RWPE1 (cell line): ENCODE data around the gene CFH.

Experiments used
- CTCF ChIA-PET: fragments of 350-600 bp; sonication (Branson Sonifier 250); formaldehyde crosslinking; extraction: SDS; loops from one replicate; lab custom pipeline; 2021; lab: Yijun Ruan, JAX
- POLR2A ChIA-PET: fragments of 400-600 bp; formaldehyde crosslinking; extraction: SDS; loops from one replicate; lab custom pipeline; 2020; ENCODE audit warnings: antibody characterized with exemption; ENCODE audit not compliant: low non-redundant PET; lab: Yijun Ruan, JAX
- DNase-seq: peaks from one replicate; pipeline ENCODE4 v3.0.0; 2012; ENCODE audit warnings: low spot score
- H3K27ac ChIP-seq: fragments of 450-650 bp; 2 replicates; pipeline ENCODE4 v1.5.1; 2017
- TF ChIP-seq, protein P1 (sequence below): fragments of 450-650 bp; conservative IDR thresholded peaks from 2 replicates; pipeline ENCODE4 v1.5.1; 2017; ENCODE audit warnings: low read depth, mild to moderate bottlenecking

Gene CFH

DNA sequence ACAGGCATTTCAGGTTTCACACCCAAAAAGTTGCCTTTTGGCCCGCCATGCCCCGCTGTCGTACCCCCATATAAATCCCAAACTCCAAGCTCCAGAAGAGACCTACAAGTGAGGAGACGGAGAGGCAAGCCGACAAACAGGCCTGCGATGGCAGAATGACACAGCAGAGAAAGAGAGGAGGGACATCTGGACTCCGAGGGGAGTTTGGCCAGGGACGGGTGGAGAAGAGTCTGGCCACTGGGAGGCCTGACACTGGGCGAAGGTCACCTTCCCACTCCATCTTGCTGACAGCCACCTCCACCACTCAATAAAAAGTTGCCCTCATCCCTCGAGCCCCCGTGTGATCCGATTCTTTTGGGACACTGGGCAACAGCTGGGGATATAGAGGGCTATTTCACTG lies 1.9 kb upstream of the CFH start:
- TF ChIP-seq, protein P1, sequence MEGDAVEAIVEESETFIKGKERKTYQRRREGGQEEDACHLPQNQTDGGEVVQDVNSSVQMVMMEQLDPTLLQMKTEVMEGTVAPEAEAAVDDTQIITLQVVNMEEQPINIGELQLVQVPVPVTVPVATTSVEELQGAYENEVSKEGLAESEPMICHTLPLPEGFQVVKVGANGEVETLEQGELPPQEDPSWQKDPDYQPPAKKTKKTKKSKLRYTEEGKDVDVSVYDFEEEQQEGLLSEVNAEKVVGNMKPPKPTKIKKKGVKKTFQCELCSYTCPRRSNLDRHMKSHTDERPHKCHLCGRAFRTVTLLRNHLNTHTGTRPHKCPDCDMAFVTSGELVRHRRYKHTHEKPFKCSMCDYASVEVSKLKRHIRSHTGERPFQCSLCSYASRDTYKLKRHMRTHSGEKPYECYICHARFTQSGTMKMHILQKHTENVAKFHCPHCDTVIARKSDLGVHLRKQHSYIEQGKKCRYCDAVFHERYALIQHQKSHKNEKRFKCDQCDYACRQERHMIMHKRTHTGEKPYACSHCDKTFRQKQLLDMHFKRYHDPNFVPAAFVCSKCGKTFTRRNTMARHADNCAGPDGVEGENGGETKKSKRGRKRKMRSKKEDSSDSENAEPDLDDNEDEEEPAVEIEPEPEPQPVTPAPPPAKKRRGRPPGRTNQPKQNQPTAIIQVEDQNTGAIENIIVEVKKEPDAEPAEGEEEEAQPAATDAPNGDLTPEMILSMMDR: no peak
- H3K27ac ChIP-seq: no peak overlapping the region
- DNase-seq: no peak
- POLR2A ChIA-PET: no interaction called here
- CTCF ChIA-PET: interaction anchor here (0.6 kb wide), 1 partner anchor 30 kb away, joined by 4 read pairs; no protein-coding TSS in a partner anchor

DNA sequence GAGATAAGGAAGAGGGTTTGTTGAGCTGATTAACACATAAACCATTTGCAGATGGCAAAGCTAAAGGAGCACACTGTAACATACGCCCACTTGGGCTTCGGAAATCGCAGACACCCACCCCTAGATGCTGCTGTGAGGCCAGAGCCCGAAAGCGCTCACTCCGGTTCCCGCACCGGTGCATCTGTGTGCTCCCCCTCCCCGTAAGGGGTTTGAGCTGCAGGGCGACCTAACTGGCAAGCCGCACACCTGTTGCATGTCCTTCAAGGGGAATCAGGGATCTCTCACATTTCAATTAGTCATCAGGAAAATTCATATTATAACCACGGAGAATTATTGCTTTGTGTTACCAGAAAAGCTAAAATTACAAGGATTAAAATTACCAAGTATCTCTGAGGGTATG lies 1.4 kb upstream of the CFH start:
- DNase-seq: no peak
- TF ChIP-seq, protein P1: no peak
- H3K27ac ChIP-seq: no peak overlapping the region
- CTCF ChIA-PET: interaction anchor here (0.6 kb wide), 1 partner anchor 30 kb away, joined by 4 read pairs; no protein-coding TSS in a partner anchor
- POLR2A ChIA-PET: no interaction called here

DNA sequence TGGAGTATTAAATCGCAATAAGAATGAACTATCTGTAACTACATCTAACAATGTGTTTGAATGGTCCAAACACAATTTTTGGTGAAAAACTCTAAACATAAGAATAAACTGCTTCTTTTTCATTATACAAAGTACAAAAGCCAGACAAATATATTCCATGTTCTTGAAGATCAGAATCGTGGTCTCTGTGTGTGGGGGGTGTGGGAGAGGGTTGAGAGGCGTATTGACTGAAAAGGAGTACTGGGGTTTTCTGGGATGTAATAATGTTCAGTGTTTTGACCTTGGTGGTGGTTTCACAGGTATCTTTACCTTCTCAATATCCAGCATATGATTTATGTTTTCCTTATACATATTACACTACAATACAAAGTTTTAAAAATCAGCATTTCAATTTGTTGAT lies 764 bp upstream of the CFH start:
- DNase-seq: no peak
- H3K27ac ChIP-seq: no peak overlapping the region
- ChIA-PET CTCF (interaction anchor here (0.7 kb wide), 1 partner anchor 611 kb away, joined by 3 read pairs; no protein-coding TSS in a partner anchor), POLR2A (no interaction called here)
- TF ChIP-seq, protein P1: no peak

GRCh38 chr1:196654271-196654670 lies 2.4 kb downstream of the CFH start:
- TF ChIP-seq, protein P1: no peak
- no peak overlapping the region for H3K27ac ChIP-seq
- ChIA-PET POLR2A (no interaction called here), CTCF (interaction anchor here (0.6 kb wide), 1 partner anchor 487 kb away, joined by 3 read pairs; no protein-coding TSS in a partner anchor)
- no peak for DNase-seq

DNA sequence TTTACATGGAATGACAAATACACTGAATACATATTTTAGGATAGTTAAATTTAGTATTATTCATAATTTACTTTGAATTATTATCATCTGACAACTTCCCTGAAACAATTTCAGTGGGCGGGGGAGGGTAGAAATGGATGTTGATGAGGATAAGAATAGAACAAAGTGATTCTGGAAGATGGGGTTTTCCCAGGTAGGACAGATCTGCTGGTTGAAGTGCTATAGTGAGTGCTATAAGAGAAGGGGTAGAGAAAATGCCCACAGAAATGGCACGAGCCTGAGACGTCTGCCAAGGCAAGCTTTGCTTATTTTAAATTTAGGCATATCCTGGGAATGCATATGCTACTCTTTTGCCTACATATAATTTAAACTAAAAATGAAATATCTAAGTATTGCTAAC lies 3.2 kb downstream of the CFH start:
- no peak overlapping the region for H3K27ac ChIP-seq
- TF ChIP-seq, protein P1: no peak
- POLR2A ChIA-PET: no interaction called here
- CTCF ChIA-PET: interaction anchor here (0.6 to 0.7 kb wide), 2 partner anchors 300 to 1146 kb away, joined by 4 read pairs; no protein-coding TSS in a partner anchor
- DNase-seq: no peak

GRCh38 chr1:196655494-196655893 lies 3.7 kb downstream of the CFH start:
- TF ChIP-seq, protein P1: no peak
- no peak for DNase-seq
- ChIA-PET POLR2A (no interaction called here), CTCF (interaction anchor here (0.6 to 0.7 kb wide), 2 partner anchors 300 to 1146 kb away, joined by 4 read pairs; no protein-coding TSS in a partner anchor)
- H3K27ac ChIP-seq: no peak overlapping the region
